Thyroid gland (tissue), 4 donors: ENCODE results near the gene BCR. TPM values are rescaled to one million over a fixed set of nuclear protein-coding genes. Genes with fewer than 3 reads are reported as not detected.
A peak's percentile ranks its signal among the peaks of the same experiment; 100 is the strongest.

Experiments
- DNase-seq, 2 donors: peaks; one replicate each; pipeline ENCODE4 v3.0.0-alpha.2; 2019
- H3K27ac ChIP-seq, 3 donors: fragments of 200-600 bp; sonication (generic); 1 replicate in 2 of 3; 2 replicates in 1 of 3; pipeline ENCODE4 v1.5.1; 2016 to 2019; ENCODE audit warnings: mild to moderate bottlenecking in 1 of 3, moderate library complexity in 1 of 3
- H3K27me3 ChIP-seq: fragments of 200-600 bp; sonication (generic); one replicate; pipeline ENCODE4 v1.5.1; 2019
- H3K36me3 ChIP-seq, 2 donors: fragments of 200-600 bp; sonication (generic); one replicate each; pipeline ENCODE4 v1.5.1; 2016 to 2019
- H3K4me1 ChIP-seq, 2 donors: fragments of 200-600 bp; sonication (generic); one replicate each; pipeline ENCODE4 v1.5.1; 2017 to 2019
- H3K4me3 ChIP-seq, 3 donors: fragments of 200-600 bp; sonication (generic); replicated peaks in 1 of 3; 1 replicate in 2 of 3; 2 replicates in 1 of 3; pipeline ENCODE4 v1.5.1; 2016; ENCODE audit warnings: mild to moderate bottlenecking in 1 of 3
- H3K9me3 ChIP-seq: fragments of 200-600 bp; sonication (generic); one replicate; pipeline ENCODE4 v1.5.1; 2017
- CTCF ChIP-seq, 6 experiments: fragments of 200-600 bp in 3 of 6; fragments of 450-650 bp in 3 of 6; sonication (generic) in 3 of 6; IDR thresholded peaks; one replicate each; pipeline ENCODE4 v1.5.1; 2016 to 2019; ENCODE audit warnings: antibody characterized with exemption in 6 of 6, mild to moderate bottlenecking in 2 of 6, inconsistent platforms in 1 of 6, moderate library complexity in 1 of 6
- POLR2A ChIP-seq, 2 donors: fragments of 450-650 bp; IDR thresholded peaks; one replicate each; pipeline ENCODE4 v1.6.1; 2017; ENCODE audit warnings: antibody characterized with exemption in 2 of 2, mild to moderate bottlenecking in 2 of 2, moderate library complexity in 1 of 2
- WGBS, 2 donors: methylation state at CpG; one replicate each; pipeline ENCODE4 v1.1.5; 2017; 5-methylcytosine and 5-hydroxymethylcytosine counted together
- intact Hi-C: fragments of 100-400 bp; cut with DNase I; formaldehyde crosslinking; loops from one replicate; pipeline ENCODE4 v1.15.1; 2023
- total RNA-seq, 4 donors: library from RNA; depleted of rRNA; stranded (reverse); fragments of >200 nt; gene quantifications; one replicate each; pipeline ENCODE4 v1.2.3, GENCODE V29; 2016

The BCR gene
- total RNA-seq, 4 donors from 2014 or later, result 80.1 to 127 (median 87.7) TPM

GRCh38 chr22:23269441-23270211 lies 89.3 kb downstream of the BCR start:
- 56 to 69% methylated on average over 18 of the region's 18 CpGs for WGBS, 2 donors
- peaks cover 38 to 66% of the 10 kb centered on the region in 2 donors for H3K4me1 ChIP-seq
- no peaks in the 10 kb centered on the region for H3K9me3 ChIP-seq
- TF ChIP-seq CTCF (IDR thresholded peaks at IDR 0.05) (no peak), POLR2A (IDR thresholded peaks at IDR 0.05) (no peak)
- no peak overlapping the region for H3K4me3 ChIP-seq
- intact Hi-C loops, result no loop called here
- peaks cover 20 to 25% of the 10 kb centered on the region in 2 donors for H3K36me3 ChIP-seq
- DNase-seq, result peak; percentile 61 to 64
- H3K27me3 ChIP-seq, result no peaks in the 10 kb centered on the region
- H3K27ac ChIP-seq, result peak overlapping the region in 2 of 3 donors; percentile 18 to 59

GRCh38 chr22:23270212-23270733 lies 90.0 kb downstream of the BCR start:
- peak; percentile 90 to 91 for DNase-seq
- Histone ChIP-seq H3K36me3 (peaks cover 21 to 30% of the 10 kb centered on the region in 2 donors), H3K27ac (peak overlapping the region; percentile 4 to 59 (median 18)), H3K27me3 (no peaks in the 10 kb centered on the region), H3K9me3 (no peaks in the 10 kb centered on the region), H3K4me1 (peaks cover 32 to 60% of the 10 kb centered on the region in 2 donors), H3K4me3 (no peak overlapping the region)
- intact Hi-C loops, result no loop called here
- 18 to 27% methylated on average over 8 of the region's 8 CpGs for WGBS, 2 donors
- peak in 3 of 6 experiments; percentile 39 to 53 (median 49) for TF ChIP-seq CTCF (IDR thresholded peaks at IDR 0.05)
- TF ChIP-seq POLR2A (IDR thresholded peaks at IDR 0.05), result no peak

GRCh38 chr22:23270798-23271596 lies 90.7 kb downstream of the BCR start:
- no peaks in the 10 kb centered on the region for H3K9me3 ChIP-seq
- no peak overlapping the region for H3K4me3 ChIP-seq
- H3K27me3 ChIP-seq, result no peaks in the 10 kb centered on the region
- peak overlapping the region; percentile 4 to 59 (median 50) for H3K27ac ChIP-seq
- no peak for DNase-seq
- intact Hi-C loops, result no loop called here
- WGBS, 2 donors, result 56 to 64% methylated on average over 11 to 12 of the region's 12 CpGs
- peaks cover 24 to 52% of the 10 kb centered on the region in 2 donors for H3K4me1 ChIP-seq
- TF ChIP-seq POLR2A (IDR thresholded peaks at IDR 0.05), result no peak
- no peak for TF ChIP-seq CTCF (IDR thresholded peaks at IDR 0.05)
- peaks cover 24 to 36% of the 10 kb centered on the region in 2 donors for H3K36me3 ChIP-seq

GRCh38 chr22:23271597-23271908 lies 91.2 kb downstream of the BCR start:
- Histone ChIP-seq H3K4me1 (peaks cover 19 to 47% of the 10 kb centered on the region in 2 donors), H3K9me3 (no peaks in the 10 kb centered on the region), H3K27ac (peak overlapping the region in 2 of 3 donors; percentile 50 to 59), H3K4me3 (no peak overlapping the region), H3K27me3 (no peaks in the 10 kb centered on the region), H3K36me3 (peaks cover 25 to 36% of the 10 kb centered on the region in 2 donors)
- intact Hi-C loops, result no loop called here
- no peak for DNase-seq
- no peak for TF ChIP-seq CTCF (IDR thresholded peaks at IDR 0.05)
- TF ChIP-seq POLR2A (IDR thresholded peaks at IDR 0.05), result no peak
- WGBS, 2 donors, result 92% methylated on average over 4 of the region's 4 CpGs
